ENCODE measurements around the gene ATP8A2. TPM values are rescaled to one million over a fixed set of nuclear protein-coding genes. Genes with fewer than 3 reads are reported as not detected.

ATP8A2 gene
- total and polyA plus RNA-seq, 2 of the 4 experiments (the other 2 are of a cell fraction): 0.02 to 0.18 TPM

- H3K9me3 ChIP-seq (ENCODE audit: control insufficient read depth, insufficient read depth, low read length): no peaks in the 10 kb centered on the region; the same call in 1 of the 2 replicates
- no peak overlapping the region for H2BK20ac ChIP-seq (ENCODE audit: low read depth, low read length)
- H3K9ac ChIP-seq (ENCODE audit: low read depth, low read length): no peak overlapping the region
- H3K9me1 ChIP-seq (ENCODE audit: insufficient read depth, low read length): no peaks in the 10 kb centered on the region
- H3K18ac ChIP-seq (ENCODE audit: low read depth, low read length): no peak overlapping the region
- no peaks in the 10 kb centered on the region for H3K27me3 ChIP-seq (ENCODE audit: control insufficient read depth, insufficient read depth, low read length)
- H3K4me3 ChIP-seq (ENCODE audit: insufficient read depth, low read depth, low read length): no peak overlapping the region
- no peak overlapping the region for H2BK5ac ChIP-seq (ENCODE audit: low read depth, low read length, poor library complexity, severe bottlenecking)
- H4K91ac ChIP-seq (ENCODE audit: insufficient read depth, low read depth, low read length): no peak overlapping the region
- H3K4me1 ChIP-seq (ENCODE audit: control insufficient read depth, insufficient read depth, low read length): no peaks in the 10 kb centered on the region
- no peak overlapping the region for H3K14ac ChIP-seq (replicated peaks; ENCODE audit: low read depth, low read length)
- no peak overlapping the region for H4K8ac ChIP-seq (ENCODE audit: low read depth in 2 of 2, low read length in 2 of 2)
- no peak for DNase-seq
- H2BK120ac ChIP-seq (ENCODE audit: low read depth, low read length): no peak overlapping the region
- no peak overlapping the region for H3K4ac ChIP-seq (ENCODE audit: low read depth, low read length)
- POLR2A ChIA-PET (ENCODE audit: unreplicated experiment): no interaction called here
- H3K56ac ChIP-seq (ENCODE audit: extremely low read depth, insufficient read depth, low read length): no peak overlapping the region
- in situ Hi-C loops (cut with MboI; ENCODE audit: low sequenced_read_pairs): no loop called here
- BruUV-seq (replicated peaks): no TSS peak
- no peaks in the 10 kb centered on the region for H4K20me1 ChIP-seq (ENCODE audit: insufficient read depth, low read length)
- H3K36me3 ChIP-seq (ENCODE audit: control insufficient read depth, insufficient read depth, low read length): no peaks in the 10 kb centered on the region
- no peak overlapping the region for H3K4me2 ChIP-seq (ENCODE audit: low read depth, low read length)
- H2AFZ ChIP-seq (replicated peaks; ENCODE audit: low read length, poor library complexity): no peak overlapping the region
- H2AK9ac ChIP-seq (replicated peaks; ENCODE audit: low read depth, low read length, poor library complexity): no peak overlapping the region
- TF ChIP-seq SMC3 (IDR thresholded peaks at IDR 0.05; ENCODE audit: low read depth, low read length) (no peak), CEBPB (IDR thresholded peaks at IDR 0.05; ENCODE audit: low read depth, low read length) (no peak), NFE2L2 (IDR thresholded peaks at IDR 0.05; ENCODE audit: low read depth, low read length) (no peak), RAD21 (IDR thresholded peaks at IDR 0.05; ENCODE audit: low read length) (no peak), MAFK (IDR thresholded peaks at IDR 0.05; ENCODE audit: low read depth, low read length) (no peak), CTCF (conservative IDR thresholded peaks at IDR 0.05; ENCODE audit: low read depth, low read length) (no peak)
- WGBS, 2 experiments (ENCODE audit: extremely low coverage in 2 of 2, insufficient read length in 1 of 2): no CpG with 5 or more reads among the region's 4 CpGs
- H2AK5ac ChIP-seq (ENCODE audit: low read depth, low read length): no peak overlapping the region
- no peak overlapping the region for H3K27ac ChIP-seq (ENCODE audit: insufficient read depth, low read length)
- no peak overlapping the region for H3K23ac ChIP-seq (ENCODE audit: low read depth, low read length)
- dilution Hi-C loops (cut with HindIII; ENCODE audit: low sequenced_read_pairs, unreplicated experiment): no loop called here
- H2BK15ac ChIP-seq (ENCODE audit: low read depth, low read length): no peak overlapping the region
- ATAC-seq (ENCODE audit: low read depth): no peak
- CTCF ChIA-PET: interaction anchor here (0.8 to 1.0 kb wide), 2 partner anchors 13 to 39 kb away, joined by 3 read pairs; no protein-coding TSS in a partner anchor
- intact Hi-C loops (cut with micrococcal nuclease): no loop called here
- H4K5ac ChIP-seq (ENCODE audit: low read depth, low read length): no peak overlapping the region
- no peaks in the 10 kb centered on the region for H3K79me1 ChIP-seq (ENCODE audit: low read depth in 1 of 2, low read length in 2 of 2)
Measured at GRCh38 chr13:25768376-25768775, 396.6 kb downstream of the ATP8A2 start.
